Ecto neural progenitor cell (in vitro differentiated cells): ENCODE data around the gene KLF14.
"Not testable (repeated sequence)": the region's sequence is repeated elsewhere in the genome, so short reads cannot be mapped to it uniquely, and the experiment has no call there.

ENCODE experiments used
- DNase-seq: peaks from one replicate; pipeline ENCODE4 v3.0.0-alpha.2; 2018; ENCODE audit warnings: low spot score

KLF14 gene

DNA sequence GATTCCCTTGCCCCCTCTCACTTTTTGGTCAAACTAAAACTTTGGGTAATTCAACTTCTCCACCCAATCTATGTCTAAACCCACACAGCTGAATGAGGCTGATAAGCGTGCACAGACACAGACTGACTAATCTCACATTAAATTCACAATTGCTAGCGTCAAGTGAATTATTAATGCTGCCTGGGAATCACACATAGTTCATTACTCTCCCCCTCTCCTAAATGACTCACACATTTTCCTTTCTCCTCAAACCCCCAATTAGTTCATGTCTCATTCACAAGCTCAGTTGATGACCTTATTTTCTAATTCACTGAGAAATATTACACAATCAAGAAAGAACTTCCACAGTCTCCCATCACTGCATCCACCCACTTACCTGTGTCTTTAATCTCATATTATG, 14.5 kb downstream of the KLF14 start:
- DNase-seq, result no peak

- no peak for DNase-seq
These were observed 21.6 kb downstream of the KLF14 start for GRCh38 chr7:130712416-130712815.

DNA sequence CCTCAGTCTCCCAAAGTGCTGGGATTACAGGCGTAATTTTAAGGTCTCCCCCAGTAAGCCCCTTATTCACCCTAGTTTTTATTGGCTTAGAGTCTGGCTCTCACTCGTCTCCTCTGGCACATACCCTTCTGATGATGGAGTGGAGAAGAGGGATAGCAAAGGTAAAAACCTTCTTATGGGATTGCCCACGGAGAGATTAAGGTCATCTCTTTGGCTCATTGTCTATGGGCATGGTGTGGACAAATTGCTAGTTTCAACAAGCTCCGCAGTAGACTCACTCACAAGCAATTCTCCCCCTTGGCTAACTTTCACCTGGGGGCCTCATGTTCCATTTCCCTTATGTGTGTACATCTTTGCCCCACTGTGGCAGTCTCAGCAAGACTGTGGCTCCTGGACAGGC, 25.2 kb downstream of the KLF14 start:
- no peak for DNase-seq

DNA sequence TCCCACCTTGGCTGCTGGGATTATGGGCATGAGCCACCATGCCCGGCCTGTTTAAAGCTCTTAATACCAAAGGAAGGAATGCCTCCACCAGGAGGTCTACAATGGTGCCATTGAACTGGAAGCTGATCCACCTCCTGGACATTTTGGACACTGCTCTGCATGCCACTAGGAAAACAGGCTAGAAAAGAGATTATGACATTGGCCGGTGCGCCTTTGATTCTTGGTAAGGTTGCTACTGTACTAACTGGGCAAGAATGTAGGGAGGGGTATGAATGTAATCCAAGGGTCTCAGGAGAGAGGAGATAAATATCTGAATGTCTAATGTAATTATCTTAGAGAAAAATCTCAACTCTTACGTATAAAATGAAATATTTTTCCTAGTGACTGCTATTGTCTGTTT, 26.0 kb downstream of the KLF14 start:
- no peak for DNase-seq

DNA sequence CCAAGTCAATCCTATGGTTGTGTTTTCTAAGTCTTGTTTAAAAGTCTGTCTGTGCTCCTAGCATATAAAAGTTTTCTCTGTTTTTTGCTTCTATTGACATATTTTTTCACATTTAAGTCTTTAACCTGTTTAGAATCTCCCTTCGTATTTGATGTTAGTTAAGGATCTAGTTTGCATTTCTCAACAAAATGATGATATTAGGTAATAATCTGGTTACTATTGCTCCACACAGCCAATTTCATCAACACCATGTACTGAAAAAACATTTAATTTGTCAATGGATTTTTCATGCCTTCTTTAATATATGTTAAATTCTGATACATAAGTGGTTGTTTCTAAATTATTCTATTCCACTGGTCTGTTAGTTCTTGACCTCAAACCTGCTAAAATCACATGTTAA, 30.2 kb downstream of the KLF14 start:
- no peak for DNase-seq

- no peak for DNase-seq
These were observed 32.4 kb downstream of the KLF14 start for GRCh38 chr7:130701650-130702049.

- DNase-seq, result no peak
These were observed 33.2 kb downstream of the KLF14 start for GRCh38 chr7:130700760-130701159.

GRCh38 chr7:130699686-130700085, 34.3 kb downstream of the KLF14 start:
- no peak for DNase-seq

DNA sequence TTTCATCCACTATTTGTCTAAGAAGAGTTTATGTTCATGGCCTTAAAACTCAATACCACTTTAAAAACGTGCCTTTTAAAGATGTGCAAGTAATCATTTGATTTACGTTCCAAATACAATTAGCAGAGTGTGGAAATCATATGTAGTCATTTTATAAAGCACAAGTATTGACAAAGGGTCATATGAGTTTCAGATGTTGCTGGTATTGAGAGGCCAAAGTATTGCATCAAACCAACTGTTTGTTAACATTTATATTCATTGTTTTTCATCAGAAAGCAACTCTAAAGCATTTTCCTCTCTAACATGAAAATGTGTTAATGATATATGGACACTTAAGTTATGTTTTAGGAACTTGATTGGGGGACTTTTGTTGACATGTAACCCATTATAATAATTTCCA, 36.2 kb downstream of the KLF14 start:
- DNase-seq, result no peak

- no peak for DNase-seq
These were observed 38.2 kb downstream of the KLF14 start for GRCh38 chr7:130695840-130696239.

DNA sequence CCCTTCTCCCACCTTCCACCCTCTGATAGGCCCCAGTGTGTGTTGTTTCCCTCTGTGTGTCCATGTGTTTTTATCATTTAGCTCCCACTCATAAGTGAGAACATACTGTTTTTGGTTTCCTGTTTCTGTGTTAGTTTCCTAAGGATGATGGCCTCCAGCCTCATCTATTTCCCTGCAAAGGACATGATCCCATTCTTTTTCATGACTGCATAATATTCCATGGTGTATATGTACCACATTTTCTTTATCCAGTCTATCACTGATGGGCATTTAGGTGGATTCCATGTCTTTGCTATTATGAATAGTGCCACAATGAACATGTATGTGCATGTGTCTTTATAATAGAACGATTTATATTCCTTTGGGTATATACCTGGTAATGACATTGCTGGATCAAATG, 41.6 kb downstream of the KLF14 start:
- not testable (repeated sequence) for DNase-seq

GRCh38 chr7:130689683-130690082, 44.3 kb downstream of the KLF14 start:
- no peak for DNase-seq

DNA sequence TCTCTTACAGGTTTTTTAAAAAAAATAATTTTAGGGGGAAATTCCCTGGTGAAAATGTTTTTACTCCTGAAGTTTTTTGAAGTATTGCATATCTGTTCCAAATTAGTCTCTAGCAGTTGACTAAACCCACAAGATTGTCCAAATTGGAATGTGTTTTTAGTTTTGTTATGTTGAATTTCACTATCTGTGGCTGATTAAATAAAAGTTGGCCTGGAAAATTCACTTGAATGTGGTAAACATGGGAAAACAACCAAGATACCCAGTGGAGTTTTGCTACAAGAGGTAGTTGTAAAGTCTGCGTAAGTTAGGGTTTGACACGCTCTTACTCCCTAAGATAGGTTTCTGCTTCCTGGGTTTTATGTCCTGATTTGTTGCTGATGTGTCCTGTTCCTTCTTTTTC, 51.0 kb downstream of the KLF14 start:
- DNase-seq, result no peak
